HUES48 (cell line): ENCODE results near the gene DESI1.
"Not testable (repeated sequence)": the region's sequence is repeated elsewhere in the genome, so short reads cannot be mapped to it uniquely, and the experiment has no call there.

Source experiments
- H3K27ac ChIP-seq: one replicate; pipeline ENCODE4 v1.7.0; 2013; ENCODE audit warnings: low read depth, low read length, inconsistent platforms
- H3K27me3 ChIP-seq: 2 replicates; pipeline ENCODE4 v1.6.1; 2013; ENCODE audit warnings: mild to moderate bottlenecking, low read length; ENCODE audit not compliant: control insufficient read depth, insufficient read depth
- H3K36me3 ChIP-seq: 2 replicates; pipeline ENCODE4 v1.6.1; 2013; ENCODE audit warnings: low read length; ENCODE audit not compliant: control insufficient read depth, insufficient read depth
- H3K4me1 ChIP-seq: 2 replicates; pipeline ENCODE4 v1.6.1; 2013; ENCODE audit warnings: mild to moderate bottlenecking, low read length; ENCODE audit not compliant: control insufficient read depth, insufficient read depth
- H3K4me3 ChIP-seq: 2 replicates; pipeline ENCODE4 v1.5.1; 2013; ENCODE audit warnings: mild to moderate bottlenecking, low read depth, low read length
- H3K9ac ChIP-seq: 2 replicates; pipeline ENCODE4 v1.6.1; 2013; ENCODE audit warnings: mild to moderate bottlenecking, low read depth, low read length, moderate library complexity
- H3K9me3 ChIP-seq: 2 replicates; pipeline ENCODE4 v1.6.1; 2013; ENCODE audit warnings: low read length; ENCODE audit not compliant: control insufficient read depth, insufficient read depth

Gene DESI1

DNA sequence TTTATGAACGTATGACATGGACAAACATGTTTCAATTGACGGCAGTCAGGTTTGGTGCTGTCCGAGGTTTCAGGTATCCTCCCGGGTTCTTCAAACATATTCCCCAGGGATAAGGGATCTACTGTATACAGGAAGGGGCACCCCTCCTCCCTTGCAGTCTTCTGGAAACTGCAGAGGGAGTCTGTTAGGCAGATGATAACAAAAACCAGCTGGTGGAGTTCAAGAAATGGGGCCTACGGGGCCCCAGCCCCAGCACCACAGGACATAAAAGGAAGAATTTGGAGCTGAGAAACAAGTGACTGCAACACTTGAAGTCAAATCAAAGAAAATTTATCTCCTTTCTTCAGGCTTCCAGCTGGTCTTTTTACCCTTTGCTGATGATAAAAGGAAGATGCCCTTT is 35.7 kb upstream of the DESI1 start:
- Histone ChIP-seq H3K9ac (no peak overlapping the region), H3K36me3 (peaks cover 99% of the 10 kb centered on the region), H3K9me3 (no peaks in the 10 kb centered on the region), H3K27ac (no peak overlapping the region), H3K4me1 (no peaks in the 10 kb centered on the region), H3K4me3 (no peak overlapping the region), H3K27me3 (no peaks in the 10 kb centered on the region)

DNA sequence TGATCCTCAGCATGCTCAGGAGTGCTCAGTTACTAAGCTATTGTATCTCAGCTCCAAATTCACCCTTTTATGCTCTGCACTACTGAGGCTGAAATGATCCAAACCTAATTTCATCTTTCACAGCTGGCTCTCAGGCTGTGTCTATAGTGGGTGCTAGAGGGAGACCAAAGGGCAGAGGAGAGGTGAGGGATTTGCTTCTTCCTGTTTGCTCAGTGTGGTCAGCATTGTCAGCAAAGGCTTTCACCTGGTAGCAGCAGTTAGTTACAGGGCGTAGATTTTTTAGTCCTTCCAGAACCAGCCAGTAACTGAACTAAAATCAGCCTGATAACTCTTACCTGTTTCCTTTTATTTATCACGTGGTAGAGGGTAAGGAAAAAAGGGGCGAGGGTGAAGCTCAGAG is 33.5 kb upstream of the DESI1 start:
- H3K9me3 ChIP-seq, result no peaks in the 10 kb centered on the region
- H3K4me3 ChIP-seq, result no peak overlapping the region
- no peaks in the 10 kb centered on the region for H3K4me1 ChIP-seq
- H3K27me3 ChIP-seq, result no peaks in the 10 kb centered on the region
- peaks cover 99% of the 10 kb centered on the region for H3K36me3 ChIP-seq
- H3K27ac ChIP-seq, result peak overlapping the region; percentile 42
- H3K9ac ChIP-seq, result no peak overlapping the region

DNA sequence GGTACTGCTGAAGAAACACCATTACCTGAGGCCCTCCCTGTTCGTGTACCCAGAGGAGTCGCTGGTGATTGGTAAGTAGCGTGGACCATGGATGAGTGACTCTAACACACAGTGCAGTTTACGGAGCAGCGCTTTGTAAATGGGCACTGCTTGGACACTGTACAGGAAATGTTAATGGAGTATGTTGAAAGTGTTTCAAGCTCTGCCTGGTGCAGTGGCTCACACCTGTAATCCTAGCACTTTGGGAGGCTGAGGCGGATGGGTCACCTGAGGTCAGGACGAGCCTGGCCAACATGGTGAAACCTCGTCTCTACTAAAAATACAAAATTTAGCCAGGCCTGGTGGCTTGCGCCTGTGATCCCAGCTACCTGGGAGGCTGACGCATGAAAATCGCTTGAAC is 30.0 kb upstream of the DESI1 start:
- H3K9me3 ChIP-seq, result no peaks in the 10 kb centered on the region
- peaks cover 99% of the 10 kb centered on the region for H3K36me3 ChIP-seq
- H3K4me3 ChIP-seq, result no peak overlapping the region
- H3K4me1 ChIP-seq, result no peaks in the 10 kb centered on the region
- H3K27ac ChIP-seq, result no peak overlapping the region
- no peaks in the 10 kb centered on the region for H3K27me3 ChIP-seq
- H3K9ac ChIP-seq, result no peak overlapping the region

DNA sequence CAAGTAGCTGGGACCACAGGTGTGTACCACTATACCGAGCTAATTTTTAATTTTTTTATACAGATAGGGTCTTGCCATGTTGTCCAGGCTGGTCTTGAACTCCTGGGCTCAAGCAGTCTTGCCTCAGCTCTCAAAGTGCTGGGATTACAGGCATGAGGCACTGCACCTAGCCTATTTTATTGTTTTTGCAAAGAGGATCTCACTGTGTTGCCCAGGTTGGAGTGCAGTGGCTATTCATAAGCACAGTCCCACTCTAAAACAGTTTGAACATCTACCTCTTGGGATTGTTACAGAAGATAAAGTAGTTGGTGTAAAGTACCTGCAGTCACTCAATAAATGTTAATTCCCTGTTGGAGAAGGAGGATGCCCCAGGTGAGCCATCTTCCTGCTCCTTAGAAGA is 29.4 kb upstream of the DESI1 start:
- no peaks in the 10 kb centered on the region for H3K9me3 ChIP-seq
- no peak overlapping the region for H3K4me3 ChIP-seq
- H3K9ac ChIP-seq, result no peak overlapping the region
- peaks cover 99% of the 10 kb centered on the region for H3K36me3 ChIP-seq
- H3K27me3 ChIP-seq, result no peaks in the 10 kb centered on the region
- no peaks in the 10 kb centered on the region for H3K4me1 ChIP-seq
- no peak overlapping the region for H3K27ac ChIP-seq

GRCh38 chr22:41648432-41648831 is 27.6 kb upstream of the DESI1 start:
- no peaks in the 10 kb centered on the region for H3K27me3 ChIP-seq
- H3K36me3 ChIP-seq, result peaks cover 93% of the 10 kb centered on the region

DNA sequence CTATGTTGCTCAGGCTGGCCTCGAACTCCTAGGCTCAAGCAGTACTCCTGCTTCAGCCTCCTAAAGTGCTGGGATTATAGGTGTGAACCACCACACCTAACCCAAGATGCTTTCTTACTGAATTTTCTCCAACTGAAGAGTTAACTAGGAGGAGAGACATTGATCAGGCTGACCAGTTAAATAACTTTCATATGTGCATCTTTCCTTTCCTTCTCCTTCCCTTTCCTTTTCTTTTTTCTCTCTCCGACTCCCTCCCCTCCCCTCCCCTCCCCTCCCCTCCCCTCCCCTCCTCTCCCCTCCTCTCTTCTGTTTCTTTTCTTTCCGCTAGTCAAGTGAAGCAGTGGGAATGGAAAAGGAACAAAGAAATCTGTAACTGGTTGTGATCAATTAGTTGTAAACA is 26.9 kb upstream of the DESI1 start:
- Histone ChIP-seq H3K9me3 (no peaks in the 10 kb centered on the region), H3K27ac (no peak overlapping the region), H3K9ac (no peak overlapping the region), H3K27me3 (no peaks in the 10 kb centered on the region), H3K4me3 (no peak overlapping the region), H3K4me1 (no peaks in the 10 kb centered on the region), H3K36me3 (peaks cover 93% of the 10 kb centered on the region)

More at GRCh38 chr22:41648432-41648831, 27.6 kb upstream of the DESI1 start:
- Histone ChIP-seq H3K9ac (no peak overlapping the region), H3K4me1 (no peaks in the 10 kb centered on the region), H3K4me3 (no peak overlapping the region), H3K27ac (no peak overlapping the region), H3K9me3 (no peaks in the 10 kb centered on the region)

GRCh38 chr22:41642331-41643110 is 21.7 kb upstream of the DESI1 start:
- Histone ChIP-seq H3K9ac (no peak overlapping the region), H3K27me3 (no peaks in the 10 kb centered on the region), H3K36me3 (peaks cover 93% of the 10 kb centered on the region), H3K4me3 (no peak overlapping the region), H3K9me3 (no peaks in the 10 kb centered on the region), H3K4me1 (no peaks in the 10 kb centered on the region), H3K27ac (no peak overlapping the region)

DNA sequence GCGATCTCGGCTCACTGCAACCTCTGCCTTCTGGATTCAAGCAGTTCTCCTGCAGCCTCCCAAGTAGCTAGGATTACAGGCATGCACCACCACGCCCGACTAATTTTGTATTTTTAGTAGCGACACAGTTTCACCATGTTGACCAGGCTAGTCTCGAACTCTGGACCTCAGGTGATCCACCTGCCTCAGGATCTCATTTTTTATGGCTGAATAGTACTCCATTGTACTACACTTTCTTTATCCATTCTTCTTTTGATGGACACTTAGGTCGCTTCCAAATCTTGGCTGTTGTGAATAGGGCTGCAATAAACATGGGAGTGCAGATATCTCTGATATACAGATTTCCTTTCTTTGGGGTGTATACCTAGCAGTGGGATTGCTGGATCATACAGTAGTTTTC is 21.0 kb upstream of the DESI1 start:
- Histone ChIP-seq H3K4me1 (no peaks in the 10 kb centered on the region), H3K36me3 (peaks cover 93% of the 10 kb centered on the region), H3K4me3 (no peak overlapping the region), H3K9ac (no peak overlapping the region), H3K27ac (no peak overlapping the region), H3K9me3 (no peaks in the 10 kb centered on the region), H3K27me3 (no peaks in the 10 kb centered on the region)

DNA sequence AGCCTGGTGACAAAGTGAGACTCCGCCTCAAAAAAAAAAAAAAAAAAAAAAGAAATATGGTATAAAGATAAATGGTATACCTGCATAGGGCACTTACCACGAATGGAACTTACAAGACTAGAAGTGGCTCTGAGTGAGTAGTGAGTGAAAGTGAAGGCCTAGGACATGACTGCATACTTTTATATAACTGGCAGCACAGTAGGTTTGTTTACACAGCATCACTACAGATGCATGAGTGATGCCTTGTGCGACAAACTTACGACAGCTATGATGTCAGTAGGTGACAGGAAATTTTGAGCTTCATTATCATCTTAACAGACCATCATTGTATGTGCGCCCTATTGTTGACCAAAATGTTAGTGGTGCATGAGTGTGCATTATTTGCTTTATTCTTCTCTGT is 17.9 kb upstream of the DESI1 start:
- Histone ChIP-seq H3K9ac (no peak overlapping the region), H3K4me3 (no peak overlapping the region), H3K27me3 (no peaks in the 10 kb centered on the region), H3K27ac (no peak overlapping the region), H3K9me3 (no peaks in the 10 kb centered on the region), H3K36me3 (peaks cover 96% of the 10 kb centered on the region), H3K4me1 (no peaks in the 10 kb centered on the region)

DNA sequence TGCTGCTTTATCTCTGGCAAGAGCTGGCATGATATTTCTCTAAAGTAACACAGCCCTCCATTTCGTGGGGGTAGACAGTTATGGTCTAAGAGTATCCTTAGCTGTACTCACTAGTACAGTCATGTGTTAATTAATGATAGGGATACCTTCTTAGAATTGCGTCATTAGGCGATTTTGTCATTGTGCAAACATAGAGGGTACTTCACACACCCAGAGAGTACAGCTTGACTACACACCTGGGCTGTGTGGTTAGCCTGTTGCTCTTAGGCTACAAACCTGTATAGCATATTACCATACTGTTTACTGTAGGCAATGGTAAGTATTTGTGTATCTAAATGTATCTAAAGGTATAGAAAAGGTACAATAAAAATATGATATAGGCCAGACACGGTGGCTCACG is 17.3 kb upstream of the DESI1 start:
- no peaks in the 10 kb centered on the region for H3K4me1 ChIP-seq
- no peak overlapping the region for H3K4me3 ChIP-seq
- peaks cover 97% of the 10 kb centered on the region for H3K36me3 ChIP-seq
- no peak overlapping the region for H3K9ac ChIP-seq
- H3K27me3 ChIP-seq, result no peaks in the 10 kb centered on the region
- H3K27ac ChIP-seq, result no peak overlapping the region
- no peaks in the 10 kb centered on the region for H3K9me3 ChIP-seq

- H3K9me3 ChIP-seq, H3K4me1 ChIP-seq, H3K4me3 ChIP-seq, H3K27me3 ChIP-seq, H3K27ac ChIP-seq, H3K9ac ChIP-seq: not testable (repeated sequence)
- H3K36me3 ChIP-seq, result peaks cover 95% of the 10 kb centered on the region
Measured at GRCh38 chr22:41637623-41638022, 16.8 kb upstream of the DESI1 start.
